ENCODE results near the gene SOCS4. TPM values are rescaled to one million over a fixed set of nuclear protein-coding genes. Genes with fewer than 3 reads are reported as not detected.

Gene SOCS4
- total and polyA plus RNA-seq, 2 of the 13 experiments (the other 11 are each of a cell fraction or from before 2014, with no cell fraction given) = 4.0 to 10.0 TPM

DNA sequence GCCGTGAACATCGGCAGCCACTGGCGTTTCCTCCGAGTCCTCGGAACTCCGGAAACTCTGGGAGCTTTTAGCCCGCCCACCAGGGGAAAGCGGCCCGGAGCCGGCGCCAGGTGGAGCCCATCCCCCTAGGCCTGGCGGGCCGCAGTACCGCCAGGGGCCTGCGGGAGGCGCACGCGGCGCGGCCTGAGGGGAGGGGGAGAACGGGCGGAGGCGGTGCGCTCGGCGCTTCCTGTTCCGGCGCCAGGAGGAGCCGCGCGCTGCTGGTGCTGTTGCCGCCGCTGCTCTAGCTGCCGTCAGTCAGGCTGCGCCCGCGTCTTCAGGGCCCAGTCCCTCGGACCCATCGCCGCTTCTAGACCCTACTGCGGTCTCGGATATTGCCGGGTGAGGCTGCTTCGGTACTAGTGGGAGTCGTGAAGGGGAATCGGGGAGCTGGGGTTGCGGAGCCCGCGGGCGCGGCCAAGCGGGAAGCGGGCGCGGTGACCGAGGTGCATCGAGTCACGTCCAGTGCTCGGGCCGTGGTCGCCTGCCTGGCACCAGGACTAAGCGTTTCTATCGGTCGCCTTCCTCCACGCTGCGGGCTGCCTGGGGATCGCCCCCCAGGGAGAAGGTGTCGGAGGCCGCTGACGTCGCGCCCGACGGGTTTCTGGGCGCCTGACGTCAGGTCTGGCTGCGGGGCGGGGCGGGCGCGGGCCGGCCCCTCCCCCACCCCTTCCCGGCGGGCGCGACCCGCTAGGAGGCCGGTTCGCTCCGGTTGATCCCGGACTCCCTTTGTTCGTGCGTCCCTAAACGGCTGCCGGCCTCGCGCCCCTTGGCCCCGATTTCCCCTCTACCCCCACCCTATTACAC, 24.6 kb downstream of the SOCS4 start, which contains the start of gene MAPK1IP1L (continued):
- TF ChIP-seq DRAP1 (CRISPR knock-in tag; IDR thresholded peaks at IDR 0.05) = peak; percentile 67
- TF ChIP-seq, protein P1, sequence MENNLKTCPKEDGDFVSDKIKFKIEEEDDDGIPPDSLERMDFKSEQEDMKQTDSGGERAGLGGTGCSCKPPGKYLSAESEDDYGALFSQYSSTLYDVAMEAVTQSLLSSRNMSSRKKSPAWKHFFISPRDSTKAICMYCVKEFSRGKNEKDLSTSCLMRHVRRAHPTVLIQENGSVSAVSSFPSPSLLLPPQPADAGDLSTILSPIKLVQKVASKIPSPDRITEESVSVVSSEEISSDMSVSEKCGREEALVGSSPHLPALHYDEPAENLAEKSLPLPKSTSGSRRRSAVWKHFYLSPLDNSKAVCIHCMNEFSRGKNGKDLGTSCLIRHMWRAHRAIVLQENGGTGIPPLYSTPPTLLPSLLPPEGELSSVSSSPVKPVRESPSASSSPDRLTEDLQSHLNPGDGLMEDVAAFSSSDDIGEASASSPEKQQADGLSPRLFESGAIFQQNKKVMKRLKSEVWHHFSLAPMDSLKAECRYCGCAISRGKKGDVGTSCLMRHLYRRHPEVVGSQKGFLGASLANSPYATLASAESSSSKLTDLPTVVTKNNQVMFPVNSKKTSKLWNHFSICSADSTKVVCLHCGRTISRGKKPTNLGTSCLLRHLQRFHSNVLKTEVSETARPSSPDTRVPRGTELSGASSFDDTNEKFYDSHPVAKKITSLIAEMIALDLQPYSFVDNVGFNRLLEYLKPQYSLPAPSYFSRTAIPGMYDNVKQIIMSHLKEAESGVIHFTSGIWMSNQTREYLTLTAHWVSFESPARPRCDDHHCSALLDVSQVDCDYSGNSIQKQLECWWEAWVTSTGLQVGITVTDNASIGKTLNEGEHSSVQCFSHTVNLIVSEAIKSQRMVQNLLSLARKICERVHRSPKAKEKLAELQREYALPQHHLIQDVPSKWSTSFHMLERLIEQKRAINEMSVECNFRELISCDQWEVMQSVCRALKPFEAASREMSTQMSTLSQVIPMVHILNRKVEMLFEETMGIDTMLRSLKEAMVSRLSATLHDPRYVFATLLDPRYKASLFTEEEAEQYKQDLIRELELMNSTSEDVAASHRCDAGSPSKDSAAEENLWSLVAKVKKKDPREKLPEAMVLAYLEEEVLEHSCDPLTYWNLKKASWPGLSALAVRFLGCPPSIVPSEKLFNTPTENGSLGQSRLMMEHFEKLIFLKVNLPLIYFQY (CRISPR knock-in tag; IDR thresholded peaks at IDR 0.05; ENCODE audit: borderline replicate concordance) = peak; percentile 53; the same call in 1 of the 2 replicates
- TF ChIP-seq, protein P2, sequence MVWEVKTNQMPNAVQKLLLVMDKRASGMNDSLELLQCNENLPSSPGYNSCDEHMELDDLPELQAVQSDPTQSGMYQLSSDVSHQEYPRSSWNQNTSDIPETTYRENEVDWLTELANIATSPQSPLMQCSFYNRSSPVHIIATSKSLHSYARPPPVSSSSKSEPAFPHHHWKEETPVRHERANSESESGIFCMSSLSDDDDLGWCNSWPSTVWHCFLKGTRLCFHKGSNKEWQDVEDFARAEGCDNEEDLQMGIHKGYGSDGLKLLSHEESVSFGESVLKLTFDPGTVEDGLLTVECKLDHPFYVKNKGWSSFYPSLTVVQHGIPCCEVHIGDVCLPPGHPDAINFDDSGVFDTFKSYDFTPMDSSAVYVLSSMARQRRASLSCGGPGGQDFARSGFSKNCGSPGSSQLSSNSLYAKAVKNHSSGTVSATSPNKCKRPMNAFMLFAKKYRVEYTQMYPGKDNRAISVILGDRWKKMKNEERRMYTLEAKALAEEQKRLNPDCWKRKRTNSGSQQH (CRISPR knock-in tag; IDR thresholded peaks at IDR 0.05; ENCODE audit: low read depth) = peak; percentile 36; the same call in 1 of the 2 replicates
- TF ChIP-seq NFKBIZ (CRISPR knock-in tag; IDR thresholded peaks at IDR 0.05) = no peak; the same call in 1 of the 2 replicates
- TF ChIP-seq FOXJ3 (CRISPR knock-in tag; IDR thresholded peaks at IDR 0.05; ENCODE audit: borderline replicate concordance) = no peak
- peak; percentile 84; the same call in 1 of the 2 replicates for TF ChIP-seq KLF13 (CRISPR knock-in tag; IDR thresholded peaks at IDR 0.05)
- TF ChIP-seq, protein P3, sequence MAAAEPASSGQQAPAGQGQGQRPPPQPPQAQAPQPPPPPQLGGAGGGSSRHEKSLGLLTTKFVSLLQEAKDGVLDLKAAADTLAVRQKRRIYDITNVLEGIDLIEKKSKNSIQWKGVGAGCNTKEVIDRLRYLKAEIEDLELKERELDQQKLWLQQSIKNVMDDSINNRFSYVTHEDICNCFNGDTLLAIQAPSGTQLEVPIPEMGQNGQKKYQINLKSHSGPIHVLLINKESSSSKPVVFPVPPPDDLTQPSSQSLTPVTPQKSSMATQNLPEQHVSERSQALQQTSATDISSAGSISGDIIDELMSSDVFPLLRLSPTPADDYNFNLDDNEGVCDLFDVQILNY (CRISPR knock-in tag; conservative IDR thresholded peaks at IDR 0.05) = no peak; the same call in none of the 2 replicates
- 0 out of 2 replicates have a peak, but pooled peaks have one; percentile 44 for TF ChIP-seq REXO4 (CRISPR knock-in tag; IDR thresholded peaks at IDR 0.05; ENCODE audit: borderline replicate concordance)
- TF ChIP-seq, protein P4, sequence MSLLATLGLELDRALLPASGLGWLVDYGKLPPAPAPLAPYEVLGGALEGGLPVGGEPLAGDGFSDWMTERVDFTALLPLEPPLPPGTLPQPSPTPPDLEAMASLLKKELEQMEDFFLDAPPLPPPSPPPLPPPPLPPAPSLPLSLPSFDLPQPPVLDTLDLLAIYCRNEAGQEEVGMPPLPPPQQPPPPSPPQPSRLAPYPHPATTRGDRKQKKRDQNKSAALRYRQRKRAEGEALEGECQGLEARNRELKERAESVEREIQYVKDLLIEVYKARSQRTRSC (CRISPR knock-in tag; IDR thresholded peaks at IDR 0.05; ENCODE audit: low read depth) = no peak
- no peak for TF ChIP-seq TFE3 (CRISPR knock-in tag; IDR thresholded peaks at IDR 0.05)
- TF ChIP-seq, protein P5, sequence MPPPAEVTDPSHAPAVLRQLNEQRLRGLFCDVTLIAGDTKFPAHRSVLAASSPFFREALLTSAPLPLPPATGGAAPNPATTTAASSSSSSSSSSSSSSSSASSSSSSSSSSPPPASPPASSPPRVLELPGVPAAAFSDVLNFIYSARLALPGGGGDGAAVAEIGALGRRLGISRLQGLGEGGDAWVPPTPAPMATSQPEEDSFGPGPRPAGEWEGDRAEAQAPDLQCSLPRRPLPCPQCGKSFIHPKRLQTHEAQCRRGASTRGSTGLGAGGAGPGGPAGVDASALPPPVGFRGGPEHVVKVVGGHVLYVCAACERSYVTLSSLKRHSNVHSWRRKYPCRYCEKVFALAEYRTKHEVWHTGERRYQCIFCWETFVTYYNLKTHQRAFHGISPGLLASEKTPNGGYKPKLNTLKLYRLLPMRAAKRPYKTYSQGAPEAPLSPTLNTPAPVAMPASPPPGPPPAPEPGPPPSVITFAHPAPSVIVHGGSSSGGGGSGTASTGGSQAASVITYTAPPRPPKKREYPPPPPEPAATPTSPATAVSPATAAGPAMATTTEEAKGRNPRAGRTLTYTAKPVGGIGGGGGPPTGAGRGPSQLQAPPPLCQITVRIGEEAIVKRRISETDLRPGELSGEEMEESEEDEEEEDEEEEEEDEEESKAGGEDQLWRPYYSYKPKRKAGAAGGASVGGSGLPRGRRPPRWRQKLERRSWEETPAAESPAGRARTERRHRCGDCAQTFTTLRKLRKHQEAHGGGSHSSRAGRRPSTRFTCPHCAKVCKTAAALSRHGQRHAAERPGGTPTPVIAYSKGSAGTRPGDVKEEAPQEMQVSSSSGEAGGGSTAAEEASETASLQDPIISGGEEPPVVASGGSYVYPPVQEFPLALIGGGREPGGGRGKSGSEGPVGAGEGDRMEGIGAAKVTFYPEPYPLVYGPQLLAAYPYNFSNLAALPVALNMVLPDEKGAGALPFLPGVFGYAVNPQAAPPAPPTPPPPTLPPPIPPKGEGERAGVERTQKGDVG (CRISPR knock-in tag; IDR thresholded peaks at IDR 0.05; ENCODE audit: borderline replicate concordance) = no peak
- TF ChIP-seq RFX3 (CRISPR knock-in tag; IDR thresholded peaks at IDR 0.05) = no peak
- TF ChIP-seq BCL6 (CRISPR knock-in tag; IDR thresholded peaks at IDR 0.05) = 0 out of 2 replicates have a peak, but pooled peaks have one; percentile 15
- TF ChIP-seq IKZF4 (CRISPR knock-in tag; IDR thresholded peaks at IDR 0.05; ENCODE audit: borderline replicate concordance, low read depth, not compliant biosample characterization) = peak; percentile 73
